CD4-positive, alpha-beta T cell (primary cell): ENCODE data around the gene DENND1A. TPM values are rescaled to one million over a fixed set of nuclear protein-coding genes. Genes with fewer than 3 reads are reported as not detected.

Experiments used
- ATAC-seq: fragments of 200-7000 bp; cut with Tn5 transposase; one replicate; pipeline ENCODE4 v1.10.0; 2022; ENCODE audit warnings: mild to moderate bottlenecking; ENCODE audit not compliant: poor library complexity
- CTCF ChIA-PET: fragments of 350-600 bp; sonication (Branson Sonifier 250); formaldehyde crosslinking; loops from one replicate; lab custom pipeline; 2021; ENCODE audit warnings: antibody characterized with exemption, inconsistent platforms; lab: Charles Lee
- POLR2A ChIA-PET: fragments of 350-600 bp; sonication (Branson Sonifier 250); formaldehyde crosslinking; loops from one replicate; lab custom pipeline; 2021; ENCODE audit warnings: antibody characterized with exemption, inconsistent platforms; lab: Charles Lee
- DNase-seq, 14 experiments: peaks; one replicate each; pipeline ENCODE4 v3.0.0-alpha.2; 2013 to 2020; ENCODE audit warnings: mixed read lengths in 2 of 14
- H3K27ac ChIP-seq, 2 donors: one replicate each; pipeline versions ENCODE4 v1.5.1 to v1.7.0; 2013; ENCODE audit warnings: low read length in 2 of 2, low read depth in 1 of 2, mild to moderate bottlenecking in 1 of 2
- H3K27me3 ChIP-seq, 2 experiments: 1 replicate in 1 of 2; 2 replicates in 1 of 2; pipeline versions ENCODE4 v1.6.1 to v1.7.0; 2013; ENCODE audit warnings: low read length in 2 of 2, control low read depth in 1 of 2, mild to moderate bottlenecking in 1 of 2, moderate library complexity in 1 of 2; ENCODE audit not compliant: insufficient read depth in 2 of 2, control insufficient read depth in 1 of 2
- H3K36me3 ChIP-seq: one replicate; pipeline ENCODE4 v1.6.1; 2013; ENCODE audit warnings: low read length, control low read depth; ENCODE audit not compliant: insufficient read depth
- H3K4me1 ChIP-seq: one replicate; pipeline ENCODE4 v1.6.1; 2013; ENCODE audit warnings: low read length, control low read depth; ENCODE audit not compliant: insufficient read depth
- H3K4me3 ChIP-seq: one replicate; pipeline ENCODE4 v1.5.1; 2013; ENCODE audit warnings: mild to moderate bottlenecking, low read length, moderate library complexity
- H3K9me3 ChIP-seq, 2 experiments: 1 replicate in 1 of 2; 2 replicates in 1 of 2; pipeline versions ENCODE4 v1.6.1 to v1.7.0; 2013; ENCODE audit warnings: low read length in 2 of 2, mild to moderate bottlenecking in 2 of 2, control low read depth in 1 of 2, moderate library complexity in 1 of 2; ENCODE audit not compliant: control insufficient read depth in 1 of 2, insufficient read depth in 1 of 2
- H3K27ac Mint-ChIP-seq: one replicate; pipeline ENCODE4 v1.8.0; 2020; ENCODE audit warnings: mixed read lengths
- H3K27me3 Mint-ChIP-seq: one replicate; pipeline ENCODE4 v1.8.0; 2021; ENCODE audit warnings: mixed read lengths
- H3K36me3 Mint-ChIP-seq: one replicate; pipeline ENCODE4 v1.8.0; 2021; ENCODE audit warnings: low read depth, mixed read lengths
- H3K4me1 Mint-ChIP-seq: one replicate; pipeline ENCODE4 v1.8.0; 2021; ENCODE audit warnings: low read depth, mixed read lengths
- H3K4me3 Mint-ChIP-seq: one replicate; pipeline ENCODE4 v1.8.0; 2020; ENCODE audit warnings: mild to moderate bottlenecking, mixed read lengths
- H3K9me3 Mint-ChIP-seq: one replicate; pipeline ENCODE4 v1.8.0; 2020; ENCODE audit warnings: mixed read lengths
- CTCF ChIP-seq: fragments of 200-600 bp; IDR thresholded peaks from one replicate; pipeline ENCODE4 v1.8.0; 2022; ENCODE audit warnings: antibody characterized with exemption, mild to moderate bottlenecking
- intact Hi-C, 2 experiments: fragments of 100-400 bp; cut with DNase I in 1 of 2; cut with micrococcal nuclease in 1 of 2; formaldehyde crosslinking; loops; one replicate each; pipeline versions ENCODE4 v1.15.1 to v1.9.0; 2023 to 2025; cut with DNase I, micrococcal nuclease
- total RNA-seq, 174 experiments: library from RNA in 2 of 174; stranded (reverse) in 2 of 174; gene quantifications; one replicate each; pipeline ENCODE4 v1.2.3 and lab custom pipeline; 2021 to 2026

Gene DENND1A
- total RNA-seq, 2 experiments from 2014 or later, result 20.0 to 20.6 TPM

- Histone ChIP-seq H3K9me3 (peaks cover 0 to 4% of the 10 kb centered on the region in 2 experiments), H3K4me3 (no peak overlapping the region), H3K27ac (no peak overlapping the region), H3K4me1 (no peaks in the 10 kb centered on the region), H3K27me3 (peaks cover 19 to 24% of the 10 kb centered on the region in 2 experiments), H3K36me3 (no peaks in the 10 kb centered on the region)
- DNase-seq (no peak), ATAC-seq (no peak)
- no peak overlapping the region for H3K27ac Mint-ChIP-seq
- no peaks in the 10 kb centered on the region for H3K9me3 Mint-ChIP-seq
- intact Hi-C loops, result loop anchor here in 1 of 2 experiments (10.0 kb wide), 1 partner anchor 420 kb away; no protein-coding TSS in a partner anchor
- H3K4me3 Mint-ChIP-seq, result no peak overlapping the region
- ChIA-PET CTCF (no interaction called here), POLR2A (no interaction called here)
- no peaks in the 10 kb centered on the region for H3K36me3 Mint-ChIP-seq
- no peak for TF ChIP-seq CTCF
- no peaks in the 10 kb centered on the region for H3K4me1 Mint-ChIP-seq
- H3K27me3 Mint-ChIP-seq, result peaks cover 71% of the 10 kb centered on the region
Measured at GRCh38 chr9:123964761-123965160, 34.8 kb upstream of the DENND1A start.

GRCh38 chr9:123960965-123961364, 31.0 kb upstream of the DENND1A start:
- ChIA-PET CTCF (interaction anchor here (0.6 kb wide), 1 partner anchor 221 kb away, joined by 3 read pairs; no protein-coding TSS in a partner anchor), POLR2A (no interaction called here)
- DNase-seq (no peak), ATAC-seq (no peak)
- Mint-ChIP-seq H3K27ac (no peak overlapping the region), H3K4me1 (no peaks in the 10 kb centered on the region), H3K4me3 (no peak overlapping the region), H3K27me3 (peaks cover 51% of the 10 kb centered on the region), H3K36me3 (no peaks in the 10 kb centered on the region), H3K9me3 (no peaks in the 10 kb centered on the region)
- peaks cover 17 to 20% of the 10 kb centered on the region in 2 experiments for H3K27me3 ChIP-seq
- no peak for TF ChIP-seq CTCF
- H3K4me1 ChIP-seq, result no peaks in the 10 kb centered on the region
- intact Hi-C loops, result loop anchor here in 1 of 2 experiments (10.0 kb wide), 1 partner anchor 416 kb away; no protein-coding TSS in a partner anchor
- H3K9me3 ChIP-seq, result no peaks in the 10 kb centered on the region
- no peak overlapping the region for H3K4me3 ChIP-seq
- H3K36me3 ChIP-seq, result no peaks in the 10 kb centered on the region
- H3K27ac ChIP-seq, result no peak overlapping the region

GRCh38 chr9:123960366-123960765, 30.4 kb upstream of the DENND1A start:
- DNase-seq, result no peak
- no peaks in the 10 kb centered on the region for H3K9me3 ChIP-seq
- CTCF ChIA-PET, result interaction anchor here (0.6 kb wide), 1 partner anchor 220 kb away, joined by 3 read pairs; no protein-coding TSS in a partner anchor
- ATAC-seq, result no peak
- Mint-ChIP-seq H3K36me3 (no peaks in the 10 kb centered on the region), H3K27ac (no peak overlapping the region), H3K4me3 (no peak overlapping the region), H3K27me3 (peaks cover 46% of the 10 kb centered on the region), H3K9me3 (no peaks in the 10 kb centered on the region), H3K4me1 (no peaks in the 10 kb centered on the region)
- no peak overlapping the region for H3K27ac ChIP-seq
- POLR2A ChIA-PET, result no interaction called here
- TF ChIP-seq CTCF, result no peak
- H3K36me3 ChIP-seq, result no peaks in the 10 kb centered on the region
- H3K27me3 ChIP-seq, result peaks cover 13 to 16% of the 10 kb centered on the region in 2 experiments
- no peaks in the 10 kb centered on the region for H3K4me1 ChIP-seq
- no peak overlapping the region for H3K4me3 ChIP-seq
- intact Hi-C loops, result loop anchor here in 1 of 2 experiments (10.0 kb wide), 1 partner anchor 416 kb away; no protein-coding TSS in a partner anchor
